ENCODE data around the gene DENND4B.
"Not testable (repeated sequence)": the region's sequence is repeated elsewhere in the genome, so short reads cannot be mapped to it uniquely, and the experiment has no call there.

Gene DENND4B

DNA sequence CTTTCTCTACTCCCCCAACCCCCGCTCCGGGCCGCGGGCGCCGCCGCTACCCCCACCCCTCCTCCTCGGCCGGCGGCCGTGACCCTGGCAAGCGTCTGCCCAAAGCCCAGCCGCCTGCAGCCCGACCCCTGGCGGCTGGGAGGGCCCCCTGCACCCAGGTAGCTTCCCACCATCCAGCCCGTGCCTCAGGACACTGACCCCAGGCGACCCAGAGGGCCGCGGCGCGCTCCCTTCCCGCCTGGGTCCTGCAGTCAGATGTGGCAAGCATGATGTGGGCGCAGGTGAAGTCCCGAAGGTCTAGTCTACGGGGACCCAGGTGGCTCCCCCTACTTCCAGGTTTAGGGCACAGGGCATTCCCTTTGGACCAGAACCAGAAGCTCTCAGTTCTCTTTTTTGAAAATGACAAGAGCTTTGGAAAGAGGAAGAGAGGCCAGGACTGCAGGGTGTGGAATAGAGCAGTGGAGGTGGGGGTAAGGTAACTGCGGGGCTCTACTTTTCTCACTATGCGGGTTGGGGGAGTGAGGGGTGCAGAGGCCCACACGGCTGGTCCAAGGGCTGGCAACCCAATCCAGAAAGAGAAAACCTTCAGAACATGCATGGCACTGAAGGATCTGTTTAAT, at the start of gene DENND4B:
TSS of gene DENND4B (minus strand) at position 97 of the 620 bp plus-strand sequence. CDS start 2,344 bp downstream, outside the sequence.
- peak; percentile 54 to 59 for DNase-seq (ENCODE audit: extremely low read depth in 1 of 2, low read depth in 1 of 2)

DNA sequence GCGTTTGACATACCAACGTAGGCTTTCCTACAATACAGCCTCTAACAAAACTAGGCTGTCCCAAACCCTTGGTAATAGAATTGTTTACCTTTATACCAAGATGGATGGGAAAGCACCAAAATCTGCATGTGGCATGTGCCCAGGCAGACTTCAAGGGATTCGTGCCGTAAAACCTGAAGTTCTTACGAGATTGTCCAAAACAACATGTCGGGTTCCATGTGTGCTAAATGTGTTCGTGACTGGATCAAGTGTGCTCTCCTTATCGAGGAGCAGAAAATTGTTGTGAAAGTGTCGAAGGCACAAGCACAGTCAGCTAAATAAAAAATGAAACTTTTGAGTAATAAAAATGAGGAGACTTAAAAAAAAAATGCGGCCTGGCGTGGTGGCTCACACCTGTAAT, 49.1 kb upstream of the DENND4B start:
- DNase-seq (ENCODE audit: extremely low read depth in 1 of 2, low read depth in 1 of 2) = no peak

- DNase-seq (ENCODE audit: extremely low read depth in 1 of 2, low read depth in 1 of 2) = no peak
Observed at GRCh38 chr1:153995202-153995601, 48.7 kb upstream of the DENND4B start.

DNA sequence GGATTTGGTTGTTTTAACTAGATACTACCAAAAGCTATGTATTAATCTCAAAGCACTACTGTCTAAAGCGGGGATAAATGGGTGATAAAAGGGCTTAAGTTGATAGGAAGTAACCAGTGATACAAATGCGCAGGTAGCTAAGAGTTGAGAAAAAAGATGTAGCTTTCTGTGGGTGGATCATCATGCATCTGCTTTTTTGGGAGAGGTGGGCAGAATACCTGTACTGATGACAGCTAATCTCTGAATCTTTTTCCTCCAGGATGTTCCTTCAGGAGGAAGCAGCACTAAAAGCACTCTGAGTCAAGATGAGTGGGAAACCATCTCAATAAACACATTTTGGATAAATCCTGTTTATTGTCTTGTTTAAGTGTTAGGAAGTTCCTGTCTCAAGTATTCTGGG, 45.3 kb upstream of the DENND4B start:
- no peak for DNase-seq (ENCODE audit: extremely low read depth in 1 of 2, low read depth in 1 of 2)

- no peak for DNase-seq (ENCODE audit: extremely low read depth in 1 of 2, low read depth in 1 of 2)
Observed at GRCh38 chr1:153991151-153991630, 44.7 kb upstream of the DENND4B start.

GRCh38 chr1:153990468-153991150, 44.1 kb upstream of the DENND4B start, which contains the start of gene RPS27:
TSS of gene RPS27 (plus strand) at chr1:153990762. CDS start at chr1:153990797, 35 bp downstream.
- DNase-seq (ENCODE audit: extremely low read depth in 1 of 2, low read depth in 1 of 2) = peak; percentile 64 to 87

GRCh38 chr1:153987621-153988020, 41.1 kb upstream of the DENND4B start:
- no peak for DNase-seq (ENCODE audit: extremely low read depth in 1 of 2, low read depth in 1 of 2)

DNA sequence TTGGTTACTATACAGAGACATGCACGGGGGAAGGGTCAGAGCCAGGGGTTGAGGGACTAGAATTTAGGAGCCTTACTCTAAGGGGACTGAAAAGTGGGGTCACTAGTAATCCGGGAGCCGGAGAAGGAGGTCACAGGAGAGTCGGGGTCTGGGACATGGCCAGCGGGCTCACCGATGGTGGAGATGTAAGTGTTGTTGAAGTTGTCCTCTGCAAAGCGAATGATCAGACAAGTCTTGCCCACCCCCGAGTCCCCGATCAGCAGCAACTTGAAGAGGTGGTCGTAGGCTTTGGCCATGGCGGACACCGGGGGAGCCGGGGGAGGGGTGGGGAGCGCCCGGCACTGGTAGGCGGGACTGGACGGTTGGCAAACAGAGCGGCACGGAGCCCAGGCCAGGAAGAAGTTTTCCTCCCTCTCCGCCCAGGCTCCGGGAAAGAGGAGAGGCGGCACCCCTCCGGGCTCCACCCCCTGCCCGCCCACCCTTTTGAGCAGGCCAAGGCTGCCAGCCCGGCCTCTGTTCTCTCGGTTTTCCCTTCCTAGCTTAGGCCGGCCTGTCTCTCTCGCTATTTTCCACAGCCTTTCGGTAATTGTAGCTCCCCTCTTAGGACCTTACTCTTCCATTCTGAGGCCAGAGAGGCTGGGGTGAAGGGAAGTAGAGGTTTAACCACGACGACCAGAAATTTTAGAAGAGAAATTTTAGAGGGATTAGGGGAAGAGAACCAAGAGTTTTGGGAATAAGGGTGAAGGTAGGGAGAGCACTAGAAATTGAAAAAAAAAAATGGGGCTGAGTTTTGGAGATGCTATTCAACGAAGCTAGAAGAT, 39.6 kb upstream of the DENND4B start, which contains the start of gene RAB13:
TSS of gene RAB13 (minus strand) at position 399 of the 821 bp plus-strand sequence. CDS start at position 296, 103 bp downstream.
- no peak for DNase-seq (ENCODE audit: extremely low read depth in 1 of 2, low read depth in 1 of 2)

DNA sequence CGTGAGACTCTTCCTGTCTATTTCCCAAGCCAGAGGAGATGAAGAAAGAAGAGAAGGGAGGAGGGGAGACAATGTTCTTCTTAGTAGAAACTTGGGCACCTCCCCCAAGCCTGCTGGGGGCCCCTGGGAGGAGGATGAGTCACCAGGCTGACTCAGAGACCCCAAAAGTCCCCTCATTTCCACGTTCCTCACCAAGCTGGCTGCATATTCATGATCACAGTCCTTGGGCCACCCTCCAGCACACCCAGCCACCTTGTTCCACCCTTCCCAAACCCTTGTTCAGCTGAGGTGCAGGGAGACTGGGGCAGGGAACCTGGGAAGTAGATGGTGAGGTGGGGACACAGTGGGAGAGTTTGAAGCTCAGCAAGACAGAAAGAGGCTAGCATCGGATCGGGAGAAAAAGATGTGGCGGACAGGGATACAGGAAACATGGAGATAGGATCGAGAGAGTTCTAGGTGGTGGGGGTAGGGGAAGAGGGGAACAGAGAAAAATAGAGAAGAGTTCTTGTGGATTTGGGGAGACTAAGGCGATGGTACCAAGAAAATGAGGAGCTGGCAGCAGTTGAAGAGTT, 38.9 kb upstream of the DENND4B start:
- peak; percentile 35 to 49 for DNase-seq (ENCODE audit: extremely low read depth in 1 of 2, low read depth in 1 of 2)

GRCh38 chr1:153984123-153984894, 37.8 kb upstream of the DENND4B start:
- no peak for DNase-seq (ENCODE audit: extremely low read depth in 1 of 2, low read depth in 1 of 2)

DNA sequence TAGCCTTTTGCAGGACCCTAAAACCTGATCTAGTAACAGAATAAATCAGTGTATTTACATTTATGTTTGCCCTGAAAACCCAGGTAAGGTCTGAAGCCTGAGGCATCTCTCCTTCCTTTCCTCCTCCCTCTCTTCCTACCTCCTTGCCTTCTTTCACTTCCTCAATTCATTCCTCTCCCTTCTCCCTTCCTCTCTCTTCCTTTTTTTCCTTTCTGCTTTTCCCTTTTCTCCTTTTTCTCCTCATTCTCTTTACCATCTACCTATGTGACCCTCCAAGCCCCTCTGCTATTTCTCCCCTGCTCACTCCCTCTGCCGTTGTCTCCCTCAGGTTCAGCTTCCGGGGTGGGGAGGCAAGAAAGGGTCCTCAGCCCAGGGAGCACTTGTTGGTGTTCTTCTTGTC, 35.2 kb upstream of the DENND4B start:
- DNase-seq (ENCODE audit: extremely low read depth in 1 of 2, low read depth in 1 of 2) = not testable (repeated sequence)

DNA sequence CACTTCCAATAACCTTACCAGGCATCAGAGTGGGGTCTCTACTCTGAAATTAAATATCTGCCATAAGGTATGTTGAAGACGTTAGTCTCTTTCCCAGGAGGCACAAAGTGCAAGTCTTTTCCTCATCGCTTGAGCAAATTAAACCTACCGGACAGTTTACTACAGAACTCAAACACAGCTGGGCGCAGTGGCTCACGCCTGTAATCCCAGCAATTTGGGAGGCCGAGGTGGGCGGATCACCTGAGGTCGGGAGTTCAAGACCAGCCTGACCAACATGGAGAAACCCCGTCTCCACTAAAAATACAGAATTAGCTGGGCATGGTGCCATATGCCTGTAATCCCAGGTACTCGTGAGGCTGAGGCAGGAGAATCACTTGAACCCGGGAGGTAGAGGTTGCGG, 32.6 kb upstream of the DENND4B start:
- not testable (repeated sequence) for DNase-seq (ENCODE audit: extremely low read depth in 1 of 2, low read depth in 1 of 2)

DNA sequence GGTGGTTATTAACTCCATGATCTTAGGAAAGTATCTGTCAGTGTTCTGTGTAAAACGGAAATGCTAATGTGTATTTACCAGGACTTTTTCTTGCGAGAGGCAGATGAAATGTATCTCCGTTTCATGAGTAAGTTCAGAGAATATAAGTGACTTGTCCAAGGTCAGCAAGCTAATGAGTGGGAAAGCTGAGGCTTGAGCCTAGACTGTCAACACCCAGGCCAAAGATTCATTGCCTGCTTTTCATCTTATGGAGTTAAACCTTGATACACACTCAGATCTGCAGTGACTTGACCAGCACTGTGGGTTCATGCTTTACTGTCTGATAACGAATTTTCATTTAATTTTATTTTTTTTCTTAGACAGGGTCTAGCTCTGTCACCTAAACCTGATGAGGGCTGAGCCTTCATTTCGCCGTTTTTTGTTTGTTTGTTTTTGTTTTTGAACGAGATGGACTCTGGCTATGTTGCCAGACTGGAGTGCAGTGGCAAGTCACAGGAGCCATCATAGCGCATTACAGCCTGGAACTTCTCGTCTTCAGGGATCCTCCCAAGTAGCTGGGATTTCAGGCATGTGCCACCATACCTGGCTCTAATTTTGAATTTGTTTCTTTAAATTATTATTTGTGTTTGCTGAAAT, 31.9 kb upstream of the DENND4B start:
- no peak for DNase-seq (ENCODE audit: extremely low read depth in 1 of 2, low read depth in 1 of 2)

DNA sequence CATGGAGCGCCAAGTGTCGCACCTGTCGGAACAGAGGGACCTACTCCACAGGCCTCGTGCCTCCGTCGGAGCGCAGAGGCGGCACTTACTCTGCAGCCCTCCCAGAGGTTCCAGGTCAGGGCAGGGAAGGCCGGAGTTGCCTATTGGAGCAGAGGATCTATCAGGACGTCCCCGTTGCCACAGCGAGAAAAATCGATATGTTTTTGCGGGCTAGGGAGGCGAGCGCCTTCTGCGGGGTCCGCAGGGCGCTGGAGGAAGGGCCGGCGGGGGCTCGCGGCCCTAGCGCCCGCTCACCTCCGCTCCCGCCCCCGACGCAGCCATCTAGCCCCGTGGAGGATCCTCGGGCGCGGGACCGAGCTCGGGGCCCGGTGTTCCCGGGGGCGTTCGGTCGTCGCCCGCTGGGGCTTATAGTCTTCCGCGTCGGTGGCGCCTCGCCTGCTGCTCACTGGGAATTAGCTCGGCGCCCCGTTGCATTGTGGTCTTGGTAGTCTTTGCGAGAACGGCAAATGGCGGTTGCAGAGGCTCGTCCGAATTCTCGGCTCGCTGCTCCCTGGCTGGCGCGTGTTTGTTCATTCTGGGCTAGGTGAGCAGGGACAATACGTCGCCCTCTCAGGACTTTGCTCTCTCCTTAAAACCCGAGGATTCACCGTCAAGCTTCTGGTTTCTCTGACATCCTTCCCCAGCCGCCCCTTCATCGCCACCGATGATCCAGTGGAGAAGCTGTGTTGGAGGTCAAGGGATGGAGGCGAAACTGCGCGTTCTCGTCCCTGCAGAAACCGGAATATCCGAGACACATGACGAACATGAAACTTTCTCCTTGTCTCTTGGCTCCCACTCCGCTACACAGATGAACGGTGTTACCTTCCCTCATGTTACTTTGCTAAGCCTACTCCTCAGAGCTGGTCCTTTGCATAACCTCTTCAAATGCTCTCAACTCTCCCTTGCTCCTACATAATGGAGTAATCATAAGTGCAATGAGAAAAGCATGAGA, 31.0 kb upstream of the DENND4B start, which contains the start of gene JTB:
TSS of gene JTB (minus strand) at position 425 of the 991 bp plus-strand sequence. CDS start at position 3, 422 bp downstream.
- DNase-seq (ENCODE audit: extremely low read depth in 1 of 2, low read depth in 1 of 2) = peak; percentile 64 to 81

DNA sequence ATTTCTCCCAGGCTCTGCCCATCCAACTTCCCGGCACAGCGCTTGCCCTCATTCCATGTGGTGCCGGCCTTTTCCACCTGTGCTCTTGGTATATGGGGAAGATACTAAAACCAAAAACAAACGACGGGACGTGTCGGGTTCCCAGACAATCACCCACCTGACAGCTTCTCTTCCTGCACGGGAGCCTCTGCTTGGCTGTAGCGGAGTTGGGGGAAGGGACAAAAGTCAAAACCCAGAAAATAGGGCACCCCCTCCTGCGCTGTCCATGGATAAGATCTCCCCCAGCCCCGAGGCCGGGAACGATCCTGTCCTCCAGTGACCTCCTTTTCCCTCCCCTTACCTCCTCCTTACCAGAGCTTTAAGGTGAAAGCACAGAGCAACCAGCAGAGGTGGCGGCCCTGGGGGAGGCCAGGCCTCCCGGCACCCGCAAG, 30.3 kb upstream of the DENND4B start:
- DNase-seq (ENCODE audit: extremely low read depth in 1 of 2, low read depth in 1 of 2) = no peak

DNA sequence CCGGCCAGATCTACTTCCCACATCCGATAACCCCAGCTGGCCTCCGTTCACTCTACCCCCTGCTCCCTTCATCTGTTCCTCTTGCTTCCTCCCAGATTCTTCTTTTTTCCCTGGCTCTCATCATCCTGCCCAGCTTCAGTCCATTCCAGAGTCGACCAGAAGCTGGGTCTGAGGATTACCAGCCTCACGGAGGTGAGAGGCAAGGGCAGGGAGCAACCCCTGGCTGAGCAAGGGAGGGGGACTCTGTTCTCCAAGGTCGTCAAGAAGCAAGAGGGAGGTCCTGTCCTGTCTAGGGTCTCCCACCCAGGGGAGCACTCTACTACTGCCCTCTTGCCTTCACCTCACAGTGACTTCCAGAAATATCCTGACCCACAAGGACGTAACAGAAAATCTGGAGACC, 27.0 kb upstream of the DENND4B start:
- no peak for DNase-seq (ENCODE audit: extremely low read depth in 1 of 2, low read depth in 1 of 2)

GRCh38 chr1:153973071-153973470, 26.6 kb upstream of the DENND4B start:
- DNase-seq (ENCODE audit: extremely low read depth in 1 of 2, low read depth in 1 of 2) = no peak

- no peak for DNase-seq (ENCODE audit: extremely low read depth in 1 of 2, low read depth in 1 of 2)
Observed at GRCh38 chr1:153970346-153970745, 23.8 kb upstream of the DENND4B start.
